SK-N-SH (cell line): Measurements from ENCODE around the gene C12orf56. TPM values are rescaled to one million over a fixed set of nuclear protein-coding genes. Genes with fewer than 3 reads are reported as not detected.

Source experiments
- CTCF ChIA-PET: fragments of 300-600, 350-600 bp; formaldehyde crosslinking; extraction: SDS; loops from one replicate; lab custom pipeline; 2021; lab: Yijun Ruan, JAX
- POLR2A ChIA-PET: fragments of 350-600 bp; sonication (Branson Sonifier 250); formaldehyde crosslinking; extraction: SDS; loops from one replicate; lab custom pipeline; 2020; ENCODE audit warnings: antibody characterized with exemption, inconsistent platforms; lab: Yijun Ruan, JAX
- DNase-seq: peaks from one replicate; pipeline ENCODE4 v3.0.0; 2012
- H2AFZ ChIP-seq: fragments of 200-600 bp; sonication (generic); 2 replicates; pipeline ENCODE4 v1.8.1; 2016; ENCODE audit warnings: antibody characterized with exemption, mild to moderate bottlenecking, low read depth
- H3F3A ChIP-seq: fragments of 200-600 bp; sonication (generic); replicated peaks from 2 replicates; pipeline ENCODE3; 2016; ENCODE audit warnings: antibody characterized with exemption, mild to moderate bottlenecking; ENCODE audit not compliant: insufficient read depth
- H3K27ac ChIP-seq, 2 experiments: fragments of 200-500 bp in 1 of 2; fragments of 200-600 bp in 1 of 2; sonication (Bioruptor generic) in 1 of 2; sonication (generic), shearing (Covaris generic) in 1 of 2; 2 replicates each; pipeline versions ENCODE4 v1.5.1 to v1.6.1; 2014 to 2016; ENCODE audit warnings: low read depth in 2 of 2, inconsistent platforms in 1 of 2, low read length in 1 of 2, mild to moderate bottlenecking in 1 of 2, mixed read lengths in 1 of 2
- H3K27me3 ChIP-seq: fragments of 200-600 bp; sonication (generic), shearing (Covaris generic); 2 replicates; pipeline ENCODE4 v1.6.1; 2016; ENCODE audit warnings: mixed run types; ENCODE audit not compliant: insufficient read depth
- H3K36me3 ChIP-seq, 2 experiments: fragments of 200-500 bp in 1 of 2; fragments of 200-600 bp in 1 of 2; sonication (Bioruptor generic) in 1 of 2; sonication (generic) in 1 of 2; replicated peaks in 1 of 2; 2 replicates each; pipeline versions ENCODE3 to v1.5.1; 2014 to 2016; ENCODE audit warnings: low read length in 1 of 2, mild to moderate bottlenecking in 1 of 2; ENCODE audit not compliant: insufficient read depth in 2 of 2, control insufficient read depth in 1 of 2
- H3K4me1 ChIP-seq, 2 experiments: fragments of 200-500 bp in 1 of 2; fragments of 200-600 bp in 1 of 2; sonication (Bioruptor generic) in 1 of 2; sonication (generic), shearing (Covaris generic) in 1 of 2; 2 replicates each; pipeline versions ENCODE4 v1.5.1 to v1.6.1; 2014 to 2016; ENCODE audit warnings: low read depth in 1 of 2, low read length in 1 of 2, mixed run types in 1 of 2; ENCODE audit not compliant: insufficient read depth in 2 of 2, control insufficient read depth in 1 of 2
- H3K4me2 ChIP-seq: fragments of 200-600 bp; sonication (generic), shearing (Covaris generic); 2 replicates; pipeline ENCODE4 v1.6.1; 2017; ENCODE audit warnings: mixed run types
- H3K4me3 ChIP-seq, 2 experiments: fragments of 200-500 bp in 1 of 2; fragments of 200-600 bp in 1 of 2; sonication (Bioruptor generic) in 1 of 2; sonication (generic), shearing (Covaris generic) in 1 of 2; 2 replicates each; pipeline versions ENCODE4 v1.5.1 to v1.8.1; 2014 to 2016; ENCODE audit warnings: low read depth in 2 of 2, inconsistent platforms in 1 of 2, low read length in 1 of 2, mild to moderate bottlenecking in 1 of 2, mixed read lengths in 1 of 2, moderate library complexity in 1 of 2
- H3K79me2 ChIP-seq: fragments of 200-600 bp; sonication (generic); 2 replicates; pipeline ENCODE4 v1.8.1; 2017; ENCODE audit warnings: mild to moderate bottlenecking; ENCODE audit not compliant: insufficient read depth
- H3K9ac ChIP-seq: fragments of 200-600 bp; sonication (generic); 2 replicates; pipeline ENCODE4 v1.6.1; 2017; ENCODE audit warnings: mixed run types
- H3K9me2 ChIP-seq: fragments of 200-600 bp; sonication (generic); 2 replicates; pipeline ENCODE4 v1.6.1; 2017; ENCODE audit warnings: mixed run types
- H3K9me3 ChIP-seq: fragments of 200-600 bp; sonication (generic); 2 replicates; pipeline ENCODE4 v1.6.1; 2017; ENCODE audit warnings: mixed run types, mild to moderate bottlenecking, moderate library complexity
- H4K20me1 ChIP-seq: fragments of 200-600 bp; sonication (generic); 2 replicates; pipeline ENCODE4 v1.6.1; 2017; ENCODE audit warnings: mild to moderate bottlenecking, mixed run types; ENCODE audit not compliant: insufficient read depth
- CHD2 ChIP-seq: fragments of 150-350 bp; IDR thresholded peaks from 2 replicates; pipeline ENCODE4 v1.6.1; 2018; ENCODE audit warnings: low read length; ENCODE audit not compliant: partially characterized antibody
- EP300 ChIP-seq, 2 experiments: IDR thresholded peaks; 2 replicates each; pipeline versions ENCODE4 v1.4.0 to v1.6.1; 2012; ENCODE audit warnings: borderline replicate concordance in 1 of 2, low read depth in 1 of 2, low read length in 1 of 2
- FOSL2 ChIP-seq: IDR thresholded peaks from 2 replicates; pipeline ENCODE4 v1.4.0; 2012; ENCODE audit warnings: low read depth, mild to moderate bottlenecking, moderate library complexity, borderline replicate concordance
- FOXJ3 ChIP-seq: sonication (generic); formaldehyde crosslinking; IDR thresholded peaks from 2 replicates; pipeline ENCODE4 v1.5.1; 2020; ENCODE audit warnings: mild to moderate bottlenecking, missing genetic modification reagents
- GABPA ChIP-seq: IDR thresholded peaks from 2 replicates; pipeline ENCODE4 v1.4.0; 2012; ENCODE audit warnings: low read depth, mild to moderate bottlenecking
- JUND ChIP-seq: IDR thresholded peaks from 2 replicates; pipeline ENCODE4 v1.4.0; 2012
- MEF2A ChIP-seq: IDR thresholded peaks from 2 replicates; pipeline ENCODE4 v1.4.0; 2012; ENCODE audit warnings: low read depth, borderline replicate concordance
- NRF1 ChIP-seq: IDR thresholded peaks from 2 replicates; pipeline ENCODE4 v1.6.1; 2012; ENCODE audit warnings: low read depth, mild to moderate bottlenecking, low read length
- RAD21 ChIP-seq: IDR thresholded peaks from 2 replicates; pipeline ENCODE4 v1.6.1; 2012; ENCODE audit warnings: mild to moderate bottlenecking, low read length
- RCOR1 ChIP-seq: fragments of 150-350 bp; IDR thresholded peaks from 2 replicates; pipeline ENCODE4 v1.6.1; 2017; ENCODE audit warnings: antibody characterized with exemption, low read length
- RFX5 ChIP-seq: IDR thresholded peaks from 2 replicates; pipeline ENCODE4 v1.6.1; 2012; ENCODE audit warnings: mild to moderate bottlenecking, improper control_type of control experiment, low read length
- RXRA ChIP-seq: IDR thresholded peaks from 2 replicates; pipeline ENCODE4 v1.4.0; 2012; ENCODE audit warnings: low read depth, mild to moderate bottlenecking, borderline replicate concordance
- SIN3A ChIP-seq: IDR thresholded peaks from 2 replicates; pipeline ENCODE4 v1.6.1; 2012; ENCODE audit warnings: low read depth, mild to moderate bottlenecking, low read length, moderate library complexity, borderline replicate concordance
- TAF1 ChIP-seq: IDR thresholded peaks from 2 replicates; pipeline ENCODE4 v1.6.1; 2012; ENCODE audit warnings: low read depth, mild to moderate bottlenecking, low read length, moderate library complexity, borderline replicate concordance
- TEAD4 ChIP-seq: IDR thresholded peaks from 2 replicates; pipeline ENCODE4 v1.4.0; 2012; ENCODE audit warnings: mild to moderate bottlenecking, borderline replicate concordance; ENCODE audit not compliant: insufficient read depth
- YY1 ChIP-seq: IDR thresholded peaks from 2 replicates; pipeline ENCODE4 v1.4.0; 2012; ENCODE audit warnings: low read depth, mild to moderate bottlenecking
- WGBS: methylation state at CpG from one replicate; pipeline ENCODE4 v1.1.6; 2017; ENCODE audit warnings: low lambda C conversion rate; 5-methylcytosine and 5-hydroxymethylcytosine counted together
- polyA plus RNA-seq, 3 experiments: library from polyadenylated mRNA; depleted of rRNA; stranded (reverse); fragments of >200 nt; gene quantifications; 2 replicates each; pipeline ENCODE4 v1.2.3, GENCODE V29; 2012
- TF ChIP-seq, protein P1 (sequence below): fragments of 150-350 bp; IDR thresholded peaks from 2 replicates; pipeline ENCODE4 v1.6.1; 2017; ENCODE audit warnings: antibody characterized with exemption, low read length, low read depth, borderline replicate concordance
- TF ChIP-seq, protein P2 (sequence below): fragments of 150-350 bp; IDR thresholded peaks from 2 replicates; pipeline ENCODE4 v1.6.1; 2016; ENCODE audit warnings: mild to moderate bottlenecking, low read depth, low read length
- TF ChIP-seq, protein P3 (sequence below): IDR thresholded peaks from 2 replicates; pipeline ENCODE4 v1.4.0; 2012; ENCODE audit warnings: low read depth, borderline replicate concordance
- TF ChIP-seq, protein P4 (sequence below): IDR thresholded peaks from 2 replicates; pipeline ENCODE4; 2012
- TF ChIP-seq, protein P5 (sequence below): IDR thresholded peaks from 2 replicates; pipeline ENCODE4 v1.4.0; 2012; ENCODE audit warnings: low read depth

Gene C12orf56
- polyA plus RNA-seq, 1 of the 3 experiments (the other 2 are of a cell fraction) = not detected

DNA sequence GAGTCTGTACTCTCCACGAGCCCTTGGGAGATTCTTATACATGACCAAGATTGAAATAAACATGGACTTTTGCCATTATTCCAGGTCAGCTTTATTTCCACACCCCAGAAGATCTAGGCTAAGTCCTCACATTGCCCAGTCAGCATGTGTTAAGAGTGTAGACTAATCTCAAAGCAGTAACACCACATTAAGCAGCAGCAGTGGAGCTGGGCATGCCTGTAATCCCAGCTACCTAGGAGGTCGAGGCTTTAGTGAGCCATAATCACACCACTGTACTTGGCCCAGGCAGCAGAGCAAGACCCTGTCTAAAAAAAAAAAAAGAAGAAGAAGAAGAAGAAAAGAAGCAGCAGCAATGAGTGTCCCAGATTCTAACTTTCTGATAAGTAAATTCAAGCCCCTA is 65.5 kb downstream of the C12orf56 start:
- no peak for DNase-seq
- TF ChIP-seq, protein P1, sequence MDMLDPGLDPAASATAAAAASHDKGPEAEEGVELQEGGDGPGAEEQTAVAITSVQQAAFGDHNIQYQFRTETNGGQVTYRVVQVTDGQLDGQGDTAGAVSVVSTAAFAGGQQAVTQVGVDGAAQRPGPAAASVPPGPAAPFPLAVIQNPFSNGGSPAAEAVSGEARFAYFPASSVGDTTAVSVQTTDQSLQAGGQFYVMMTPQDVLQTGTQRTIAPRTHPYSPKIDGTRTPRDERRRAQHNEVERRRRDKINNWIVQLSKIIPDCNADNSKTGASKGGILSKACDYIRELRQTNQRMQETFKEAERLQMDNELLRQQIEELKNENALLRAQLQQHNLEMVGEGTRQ = no peak
- TF ChIP-seq FOSL2 = no peak
- TF ChIP-seq JUND = no peak
- no peak for TF ChIP-seq RXRA
- no peak for TF ChIP-seq RFX5
- TF ChIP-seq FOXJ3 (CRISPR knock-in tag) = no peak
- TF ChIP-seq, protein P2, sequence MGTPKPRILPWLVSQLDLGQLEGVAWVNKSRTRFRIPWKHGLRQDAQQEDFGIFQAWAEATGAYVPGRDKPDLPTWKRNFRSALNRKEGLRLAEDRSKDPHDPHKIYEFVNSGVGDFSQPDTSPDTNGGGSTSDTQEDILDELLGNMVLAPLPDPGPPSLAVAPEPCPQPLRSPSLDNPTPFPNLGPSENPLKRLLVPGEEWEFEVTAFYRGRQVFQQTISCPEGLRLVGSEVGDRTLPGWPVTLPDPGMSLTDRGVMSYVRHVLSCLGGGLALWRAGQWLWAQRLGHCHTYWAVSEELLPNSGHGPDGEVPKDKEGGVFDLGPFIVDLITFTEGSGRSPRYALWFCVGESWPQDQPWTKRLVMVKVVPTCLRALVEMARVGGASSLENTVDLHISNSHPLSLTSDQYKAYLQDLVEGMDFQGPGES = no peak
- TF ChIP-seq EP300 (IDR thresholded peaks at IDR 0.05; ENCODE audit: borderline replicate concordance in 1 of 2, low read depth in 1 of 2, low read length in 1 of 2) = no peak
- no peak for TF ChIP-seq SIN3A
- TF ChIP-seq TAF1 = no peak
- TF ChIP-seq, protein P3, sequence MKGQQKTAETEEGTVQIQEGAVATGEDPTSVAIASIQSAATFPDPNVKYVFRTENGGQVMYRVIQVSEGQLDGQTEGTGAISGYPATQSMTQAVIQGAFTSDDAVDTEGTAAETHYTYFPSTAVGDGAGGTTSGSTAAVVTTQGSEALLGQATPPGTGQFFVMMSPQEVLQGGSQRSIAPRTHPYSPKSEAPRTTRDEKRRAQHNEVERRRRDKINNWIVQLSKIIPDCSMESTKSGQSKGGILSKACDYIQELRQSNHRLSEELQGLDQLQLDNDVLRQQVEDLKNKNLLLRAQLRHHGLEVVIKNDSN = no peak
- TF ChIP-seq NRF1 = no peak
- TF ChIP-seq YY1 = no peak
- no peak for TF ChIP-seq MEF2A
- TF ChIP-seq GABPA = no peak
- Histone ChIP-seq H3K4me3 (no peak overlapping the region), H3F3A (no peaks in the 10 kb centered on the region), H3K27ac (no peak overlapping the region), H3K79me2 (no peaks in the 10 kb centered on the region), H3K9me2 (no peaks in the 10 kb centered on the region), H4K20me1 (no peaks in the 10 kb centered on the region), H3K36me3 (no peaks in the 10 kb centered on the region), H3K9me3 (no peaks in the 10 kb centered on the region), H3K27me3 (no peaks in the 10 kb centered on the region), H3K4me2 (no peak overlapping the region), H2AFZ (no peak overlapping the region), H3K4me1 (no peaks in the 10 kb centered on the region), H3K9ac (no peak overlapping the region)
- ChIA-PET CTCF (no interaction called here), POLR2A (no interaction called here)
- 2% methylated on average over 2 of the region's 2 CpGs for WGBS

DNA sequence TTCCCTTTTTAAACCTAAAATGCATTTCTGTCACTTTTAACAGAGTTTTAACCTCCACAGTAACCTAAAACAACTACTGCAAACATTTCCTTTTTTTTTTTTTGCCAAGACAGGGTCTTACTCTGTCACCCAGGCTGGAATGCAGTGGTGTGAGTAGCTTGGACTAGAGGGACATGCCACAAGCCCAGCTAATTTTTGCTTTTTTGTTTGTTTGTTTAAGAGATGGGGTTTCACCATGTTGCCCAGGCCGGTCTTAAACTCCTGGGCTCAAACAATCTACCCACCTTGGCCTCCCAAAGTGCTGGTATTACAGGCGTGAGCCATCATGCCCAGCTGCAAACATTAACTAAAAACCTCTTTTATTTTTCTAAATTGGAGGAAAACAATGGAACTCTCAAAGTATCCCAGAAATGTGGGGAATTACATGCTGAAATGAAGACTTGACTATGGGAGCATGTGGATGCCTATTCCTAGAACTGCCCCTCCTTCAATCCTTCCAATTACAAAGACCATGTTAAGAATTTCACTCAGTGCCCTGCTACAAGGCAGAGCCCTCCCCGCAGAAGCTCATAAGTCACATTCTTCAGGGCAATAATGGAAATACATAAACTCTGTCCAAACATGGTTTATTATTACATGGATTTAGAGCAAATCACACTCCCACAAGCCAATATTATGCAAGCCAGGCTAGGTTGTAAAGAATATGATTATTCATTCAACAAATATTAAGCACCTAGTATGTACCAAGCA is 66.9 kb downstream of the C12orf56 start:
- WGBS = 26% methylated on average over 3 of the region's 3 CpGs
- Histone ChIP-seq H3K4me2 (no peak overlapping the region), H2AFZ (no peak overlapping the region), H3K9me2 (no peaks in the 10 kb centered on the region), H3K79me2 (no peaks in the 10 kb centered on the region), H3F3A (no peaks in the 10 kb centered on the region), H3K27me3 (no peaks in the 10 kb centered on the region), H3K4me3 (no peak overlapping the region), H4K20me1 (no peaks in the 10 kb centered on the region), H3K36me3 (no peaks in the 10 kb centered on the region), H3K27ac (no peak overlapping the region), H3K9ac (no peak overlapping the region), H3K4me1 (no peaks in the 10 kb centered on the region), H3K9me3 (no peaks in the 10 kb centered on the region)
- ChIA-PET POLR2A (no interaction called here), CTCF (interaction anchor here (0.5 kb wide), 1 partner anchor 28 kb away, joined by 3 read pairs; no protein-coding TSS in a partner anchor)
- no peak for DNase-seq
- no peak for TF ChIP-seq NRF1
- TF ChIP-seq, protein P4, sequence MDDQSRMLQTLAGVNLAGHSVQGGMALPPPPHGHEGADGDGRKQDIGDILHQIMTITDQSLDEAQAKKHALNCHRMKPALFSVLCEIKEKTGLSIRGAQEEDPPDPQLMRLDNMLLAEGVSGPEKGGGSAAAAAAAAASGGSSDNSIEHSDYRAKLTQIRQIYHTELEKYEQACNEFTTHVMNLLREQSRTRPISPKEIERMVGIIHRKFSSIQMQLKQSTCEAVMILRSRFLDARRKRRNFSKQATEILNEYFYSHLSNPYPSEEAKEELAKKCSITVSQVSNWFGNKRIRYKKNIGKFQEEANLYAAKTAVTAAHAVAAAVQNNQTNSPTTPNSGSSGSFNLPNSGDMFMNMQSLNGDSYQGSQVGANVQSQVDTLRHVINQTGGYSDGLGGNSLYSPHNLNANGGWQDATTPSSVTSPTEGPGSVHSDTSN = no peak
- no peak for TF ChIP-seq JUND
- TF ChIP-seq RCOR1 = no peak
- no peak for TF ChIP-seq TAF1
- no peak for TF ChIP-seq CHD2
- no peak for TF ChIP-seq TEAD4
- TF ChIP-seq, protein P1 = no peak
- TF ChIP-seq, protein P5, sequence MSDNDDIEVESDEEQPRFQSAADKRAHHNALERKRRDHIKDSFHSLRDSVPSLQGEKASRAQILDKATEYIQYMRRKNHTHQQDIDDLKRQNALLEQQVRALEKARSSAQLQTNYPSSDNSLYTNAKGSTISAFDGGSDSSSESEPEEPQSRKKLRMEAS = no peak
- no peak for TF ChIP-seq RAD21
